Limb (tissue), 2 donors: ENCODE data around the gene DCC.

ENCODE experiments used
- DNase-seq, 2 donors: peaks; one replicate each; pipeline ENCODE4 v3.0.0-alpha.2; 2016; ENCODE audit errors: extremely low spot score in 2 of 2

The DCC gene

GRCh38 chr18:52678551-52678950 lies 338.6 kb downstream of the DCC start:
- DNase-seq = no peak

- DNase-seq = no peak
Measured at GRCh38 chr18:52679354-52679753, 339.4 kb downstream of the DCC start.

GRCh38 chr18:52682260-52682659 lies 342.3 kb downstream of the DCC start:
- no peak for DNase-seq

GRCh38 chr18:52685316-52685715 lies 345.3 kb downstream of the DCC start:
- no peak for DNase-seq

- no peak for DNase-seq
Measured at GRCh38 chr18:52691841-52692240, 351.8 kb downstream of the DCC start.

GRCh38 chr18:52694804-52695203 lies 354.8 kb downstream of the DCC start:
- peak in 1 of 2 donors; percentile 33 for DNase-seq

- DNase-seq = no peak
Measured at GRCh38 chr18:52700116-52700515, 360.1 kb downstream of the DCC start.

GRCh38 chr18:52700816-52701215 lies 360.8 kb downstream of the DCC start:
- no peak for DNase-seq

- no peak for DNase-seq
Measured at GRCh38 chr18:52701219-52701935, 361.4 kb downstream of the DCC start.

- DNase-seq = no peak
Measured at GRCh38 chr18:52715421-52715820, 375.4 kb downstream of the DCC start.

- no peak for DNase-seq
Measured at GRCh38 chr18:52715991-52716390, 376.0 kb downstream of the DCC start.

- no peak for DNase-seq
Measured at GRCh38 chr18:52716973-52717372, 377.0 kb downstream of the DCC start.

GRCh38 chr18:52722904-52723303 lies 382.9 kb downstream of the DCC start:
- no peak for DNase-seq

- DNase-seq = no peak
Measured at GRCh38 chr18:52723550-52723970, 383.6 kb downstream of the DCC start.

GRCh38 chr18:52730972-52731619 lies 391.1 kb downstream of the DCC start:
- no peak for DNase-seq

- no peak for DNase-seq
Measured at GRCh38 chr18:52738946-52739345, 398.9 kb downstream of the DCC start.

GRCh38 chr18:52746986-52747385 lies 407.0 kb downstream of the DCC start:
- DNase-seq = no peak

- no peak for DNase-seq
Measured at GRCh38 chr18:52747869-52748268, 407.9 kb downstream of the DCC start.

- DNase-seq = no peak
Measured at GRCh38 chr18:52748343-52748742, 408.3 kb downstream of the DCC start.

- DNase-seq = no peak
Measured at GRCh38 chr18:52749542-52749941, 409.5 kb downstream of the DCC start.

GRCh38 chr18:52750995-52751394 lies 411.0 kb downstream of the DCC start:
- no peak for DNase-seq

GRCh38 chr18:52764316-52764715 lies 424.3 kb downstream of the DCC start:
- no peak for DNase-seq

GRCh38 chr18:52766002-52766545 lies 426.1 kb downstream of the DCC start:
- DNase-seq = no peak
